ENCODE data around the gene MPPED2. TPM values are rescaled to one million over a fixed set of nuclear protein-coding genes. Genes with fewer than 3 reads are reported as not detected.

Gene MPPED2
- polyA plus RNA-seq, 1 donor (not counting 4 experiments of a cell fraction or from before 2014, with no cell fraction given): not detected

DNA sequence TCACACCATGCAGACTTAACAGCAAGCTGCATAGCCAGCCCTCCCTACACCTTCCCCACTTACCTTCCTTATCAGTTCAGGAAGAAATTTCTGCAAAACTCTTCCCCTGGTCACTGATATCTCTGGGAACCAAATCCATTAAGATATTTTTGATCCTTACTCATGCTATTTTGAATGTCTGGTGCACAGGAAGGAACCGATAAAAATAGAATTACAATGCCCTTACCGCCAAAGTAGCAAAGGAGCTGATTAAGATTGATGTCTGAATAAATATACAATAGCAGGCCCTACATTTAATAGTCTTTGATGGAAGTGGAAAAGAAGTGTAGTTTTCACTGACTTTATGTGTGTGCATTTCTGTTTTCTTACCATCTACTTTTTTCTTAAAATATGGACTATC lies 117.3 kb downstream of the MPPED2 start:
- Histone ChIP-seq H3K27me3 (ENCODE audit: control insufficient read depth, extremely low read depth, insufficient read depth, low read length) (no peaks in the 10 kb centered on the region), H3K27ac (ENCODE audit: control insufficient read depth, insufficient read depth, low read length) (no peak overlapping the region), H3K4me3 (ENCODE audit: control insufficient read depth in 2 of 3, extremely low read depth in 1 of 3, insufficient read depth in 2 of 3, low read depth in 1 of 3, low read length in 3 of 3) (no peak overlapping the region), H3K4me2 (ENCODE audit: control insufficient read depth, extremely low read depth, insufficient read depth, low read depth, low read length) (no peak overlapping the region), H2AFZ (ENCODE audit: control insufficient read depth, low read length) (no peak overlapping the region), H3K9ac (ENCODE audit: control insufficient read depth, extremely low read depth, insufficient read depth, low read length) (no peak overlapping the region), H3K9me1 (ENCODE audit: control insufficient read depth, extremely low read depth, insufficient read depth, low read length) (no peaks in the 10 kb centered on the region), H3K4me1 (ENCODE audit: control insufficient read depth, extremely low read depth, insufficient read depth, low read length) (no peaks in the 10 kb centered on the region), H3K9me3 (ENCODE audit: control insufficient read depth, low read depth, low read length) (no peaks in the 10 kb centered on the region), H3K36me3 (ENCODE audit: control insufficient read depth in 2 of 2, extremely low read depth in 1 of 2, insufficient read depth in 2 of 2, low read length in 2 of 2) (no peaks in the 10 kb centered on the region), H3K79me2 (ENCODE audit: control insufficient read depth, insufficient read depth, low read length) (no peaks in the 10 kb centered on the region), H4K20me1 (ENCODE audit: control insufficient read depth, extremely low read depth, insufficient read depth, low read length) (no peaks in the 10 kb centered on the region)
- DNase-seq (ENCODE audit: low read depth, low spot score) (no peak), FAIRE-seq (no peak)
- dilution Hi-C loops (cut with MboI; ENCODE audit: extremely low pct_ligation_motif_present, low sequenced_read_pairs): no loop called here
- TF ChIP-seq, protein P1, sequence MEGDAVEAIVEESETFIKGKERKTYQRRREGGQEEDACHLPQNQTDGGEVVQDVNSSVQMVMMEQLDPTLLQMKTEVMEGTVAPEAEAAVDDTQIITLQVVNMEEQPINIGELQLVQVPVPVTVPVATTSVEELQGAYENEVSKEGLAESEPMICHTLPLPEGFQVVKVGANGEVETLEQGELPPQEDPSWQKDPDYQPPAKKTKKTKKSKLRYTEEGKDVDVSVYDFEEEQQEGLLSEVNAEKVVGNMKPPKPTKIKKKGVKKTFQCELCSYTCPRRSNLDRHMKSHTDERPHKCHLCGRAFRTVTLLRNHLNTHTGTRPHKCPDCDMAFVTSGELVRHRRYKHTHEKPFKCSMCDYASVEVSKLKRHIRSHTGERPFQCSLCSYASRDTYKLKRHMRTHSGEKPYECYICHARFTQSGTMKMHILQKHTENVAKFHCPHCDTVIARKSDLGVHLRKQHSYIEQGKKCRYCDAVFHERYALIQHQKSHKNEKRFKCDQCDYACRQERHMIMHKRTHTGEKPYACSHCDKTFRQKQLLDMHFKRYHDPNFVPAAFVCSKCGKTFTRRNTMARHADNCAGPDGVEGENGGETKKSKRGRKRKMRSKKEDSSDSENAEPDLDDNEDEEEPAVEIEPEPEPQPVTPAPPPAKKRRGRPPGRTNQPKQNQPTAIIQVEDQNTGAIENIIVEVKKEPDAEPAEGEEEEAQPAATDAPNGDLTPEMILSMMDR (optimal IDR thresholded peaks at IDR 0.05 in 1 of 3, IDR thresholded peaks at IDR 0.05 in 1 of 3, conservative IDR thresholded peaks at IDR 0.05 in 1 of 3; ENCODE audit: extremely low read depth in 1 of 3, insufficient read depth in 2 of 3, low read length in 3 of 3): no peak
- TF ChIP-seq EZH2 (IDR thresholded peaks at IDR 0.05; ENCODE audit: low read length): no peak

DNA sequence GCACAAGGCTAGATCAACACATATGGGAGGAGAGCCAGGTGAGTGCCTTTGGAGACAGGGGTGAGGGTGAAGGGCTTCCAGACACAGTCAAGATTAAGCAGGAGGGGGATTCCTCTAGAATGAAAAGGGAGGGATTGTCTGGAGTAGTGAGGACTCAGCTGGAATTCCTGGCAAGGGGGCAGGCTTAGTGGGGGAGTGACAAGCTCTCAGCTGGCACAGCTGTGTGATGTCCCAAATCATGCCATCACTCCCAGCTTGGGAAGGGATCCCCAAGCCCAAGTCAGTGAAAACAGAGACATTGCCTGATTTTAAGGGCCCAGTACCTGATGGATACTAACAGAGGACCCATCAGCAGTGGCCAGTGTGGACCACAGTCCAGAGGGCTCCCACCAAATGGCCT lies 119.0 kb downstream of the MPPED2 start:
- dilution Hi-C loops (cut with MboI; ENCODE audit: extremely low pct_ligation_motif_present, low sequenced_read_pairs): no loop called here
- Histone ChIP-seq H3K4me3 (ENCODE audit: control insufficient read depth in 2 of 3, extremely low read depth in 1 of 3, insufficient read depth in 2 of 3, low read depth in 1 of 3, low read length in 3 of 3) (no peak overlapping the region), H3K4me1 (ENCODE audit: control insufficient read depth, extremely low read depth, insufficient read depth, low read length) (no peaks in the 10 kb centered on the region), H3K9me3 (ENCODE audit: control insufficient read depth, low read depth, low read length) (no peaks in the 10 kb centered on the region), H3K9me1 (ENCODE audit: control insufficient read depth, extremely low read depth, insufficient read depth, low read length) (no peaks in the 10 kb centered on the region), H2AFZ (ENCODE audit: control insufficient read depth, low read length) (no peak overlapping the region), H3K27me3 (ENCODE audit: control insufficient read depth, extremely low read depth, insufficient read depth, low read length) (no peaks in the 10 kb centered on the region), H3K36me3 (ENCODE audit: control insufficient read depth in 2 of 2, extremely low read depth in 1 of 2, insufficient read depth in 2 of 2, low read length in 2 of 2) (no peaks in the 10 kb centered on the region), H4K20me1 (ENCODE audit: control insufficient read depth, extremely low read depth, insufficient read depth, low read length) (no peaks in the 10 kb centered on the region), H3K27ac (ENCODE audit: control insufficient read depth, insufficient read depth, low read length) (no peak overlapping the region), H3K9ac (ENCODE audit: control insufficient read depth, extremely low read depth, insufficient read depth, low read length) (no peak overlapping the region), H3K4me2 (ENCODE audit: control insufficient read depth, extremely low read depth, insufficient read depth, low read depth, low read length) (no peak overlapping the region), H3K79me2 (ENCODE audit: control insufficient read depth, insufficient read depth, low read length) (no peaks in the 10 kb centered on the region)
- no peak for TF ChIP-seq EZH2 (IDR thresholded peaks at IDR 0.05; ENCODE audit: low read length)
- TF ChIP-seq, protein P1 (optimal IDR thresholded peaks at IDR 0.05 in 1 of 3, IDR thresholded peaks at IDR 0.05 in 1 of 3, conservative IDR thresholded peaks at IDR 0.05 in 1 of 3; ENCODE audit: extremely low read depth in 1 of 3, insufficient read depth in 2 of 3, low read length in 3 of 3): no peak
- no peak for FAIRE-seq
- no peak for DNase-seq (ENCODE audit: low read depth, low spot score)

Data from keratinocyte (primary cell).